GM18907 (cell line): ENCODE results near the gene KATNB1.
"Not testable (repeated sequence)": the region's sequence is repeated elsewhere in the genome, so short reads cannot be mapped to it uniquely, and the experiment has no call there.

Experiments used
- ATAC-seq: cut with Tn5 transposase; IDR thresholded peaks from one replicate; pipeline ENCODE4 v1.9.1; 2021; ENCODE audit warnings: mild to moderate bottlenecking, moderate library complexity; ENCODE audit not compliant: unreplicated experiment

The KATNB1 gene

DNA sequence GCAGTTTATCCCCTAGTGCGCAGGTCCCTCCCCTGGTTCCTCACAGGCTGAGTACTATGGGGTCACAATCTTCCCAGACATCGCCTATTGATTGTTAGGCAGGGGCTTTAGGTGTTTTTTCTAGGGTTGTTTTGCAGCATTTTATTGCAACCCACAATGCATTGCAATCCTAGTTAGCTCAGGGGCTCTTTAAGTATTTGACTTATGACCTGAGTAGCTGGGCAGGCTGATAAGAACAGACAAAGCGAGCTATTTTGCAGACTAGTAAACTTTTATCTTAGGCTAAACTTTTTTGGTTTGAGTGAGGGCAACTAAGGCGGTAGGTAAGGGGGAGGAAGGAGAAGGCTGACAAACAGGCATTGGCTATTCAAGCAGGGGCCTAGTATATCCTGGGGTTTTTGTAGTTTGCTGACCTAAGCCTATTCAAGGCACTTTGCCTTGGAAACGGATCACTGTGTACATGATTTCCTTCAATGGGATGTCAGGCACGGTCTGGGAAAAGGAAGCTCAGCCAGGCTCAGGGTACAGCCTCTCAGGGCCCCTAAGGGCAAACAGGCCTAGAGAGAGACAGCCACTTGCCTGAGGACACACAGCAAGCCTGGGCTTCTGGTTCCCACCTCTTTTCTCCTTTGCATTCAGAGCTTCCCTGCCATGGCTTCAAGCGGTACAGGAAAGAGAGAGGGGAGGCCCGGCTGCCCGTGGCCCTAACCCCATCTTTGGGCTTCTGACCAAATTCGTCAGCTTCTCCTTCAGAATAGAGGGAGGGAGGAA is 34.6 kb upstream of the KATNB1 start:
- no peak for ATAC-seq

DNA sequence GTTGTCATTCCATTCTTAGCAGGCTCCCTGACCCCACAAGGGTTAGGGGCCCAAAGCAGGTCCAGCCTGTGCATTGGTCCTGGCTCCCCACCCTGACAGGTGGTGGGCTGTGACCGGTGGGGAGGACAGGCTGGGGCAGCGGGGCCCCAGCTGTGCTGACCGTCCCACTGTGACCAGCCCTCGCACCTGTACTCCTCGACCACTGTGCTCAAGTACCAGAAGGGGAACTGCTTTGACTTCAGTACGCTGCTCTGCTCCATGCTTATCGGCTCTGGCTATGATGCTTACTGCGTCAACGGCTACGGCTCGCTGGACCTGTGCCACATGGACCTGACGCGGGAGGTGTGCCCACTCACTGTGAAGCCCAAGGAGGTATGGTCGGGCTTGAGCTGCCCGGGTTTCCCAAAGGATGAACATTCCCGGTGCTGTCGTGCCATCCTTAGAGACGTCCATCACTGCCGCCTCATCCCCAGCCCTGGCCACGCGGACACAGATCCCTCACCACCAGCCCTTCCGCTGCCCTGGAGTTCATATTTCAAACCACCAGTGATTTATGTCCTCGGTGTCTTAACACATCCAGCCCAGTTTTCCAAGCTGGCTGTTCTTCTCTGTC is 33.7 kb upstream of the KATNB1 start:
- no peak for ATAC-seq

DNA sequence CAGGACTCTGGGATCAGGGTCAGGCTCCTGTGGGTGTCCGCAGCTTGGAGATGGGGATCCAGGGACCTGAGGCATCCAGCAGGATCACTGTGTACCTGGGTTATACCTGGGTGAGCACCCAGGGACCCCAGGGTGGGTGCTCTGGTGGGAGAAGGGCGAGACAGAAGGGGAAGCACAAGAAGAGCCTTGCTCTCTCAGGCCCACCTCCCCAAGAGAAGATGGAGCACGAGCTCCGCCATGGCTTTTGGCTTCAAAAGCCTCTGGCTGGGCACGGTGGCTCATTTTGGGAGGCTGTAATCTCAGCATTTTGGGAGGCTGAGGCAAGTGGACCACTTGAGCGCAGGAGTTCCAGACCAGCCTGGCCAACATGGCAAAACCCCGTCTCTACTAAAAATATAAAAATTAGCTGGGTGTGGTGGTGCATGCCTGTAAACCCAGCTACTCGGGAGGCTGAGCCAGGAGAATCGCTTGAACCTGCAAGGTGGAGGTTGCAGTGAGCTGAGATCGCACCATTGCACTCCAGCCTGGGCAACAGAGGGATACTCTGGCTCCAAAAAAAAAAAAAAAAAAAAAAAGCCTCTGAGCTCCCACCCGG is 32.1 kb upstream of the KATNB1 start:
- no peak for ATAC-seq

DNA sequence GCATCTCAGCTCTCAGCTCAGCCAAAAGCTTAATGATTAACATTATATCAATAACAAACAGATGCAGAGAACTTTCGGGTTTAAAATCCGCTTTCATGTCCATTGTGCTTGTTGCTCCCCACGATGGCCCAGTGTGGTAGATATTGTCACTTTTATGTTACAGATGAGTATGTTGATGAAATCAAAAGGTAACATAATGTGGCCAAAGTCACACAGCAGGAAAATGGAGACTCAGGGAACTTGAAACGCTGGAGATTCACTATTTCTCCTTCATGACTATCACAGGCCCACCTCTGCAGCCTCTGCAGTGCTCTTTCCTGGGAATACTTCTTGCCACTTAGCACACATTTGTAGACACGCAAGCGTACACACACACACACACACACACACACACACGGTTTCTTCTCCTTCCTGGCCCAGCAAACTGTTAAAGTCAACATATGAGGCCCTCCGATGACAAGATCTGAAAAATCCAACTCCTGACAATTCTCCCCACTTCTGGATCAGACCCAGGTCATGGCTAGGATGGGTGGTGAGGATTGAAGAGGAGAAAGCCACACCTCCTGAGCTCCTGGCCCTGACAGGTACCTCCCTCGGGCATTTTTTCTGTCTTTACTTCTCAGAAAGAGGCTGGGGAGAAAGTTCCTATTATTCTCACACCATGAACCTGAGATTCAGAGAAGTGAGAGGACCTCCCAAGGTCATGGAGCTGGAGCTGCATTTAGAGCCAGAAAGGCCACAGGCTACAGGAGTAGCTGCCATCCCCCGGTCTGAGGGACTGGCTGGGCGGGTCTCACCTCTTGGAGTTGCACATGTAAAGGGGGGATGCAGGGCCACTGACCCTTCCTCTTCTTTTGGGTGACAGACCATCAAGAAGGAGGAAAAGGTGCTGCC is 31.3 kb upstream of the KATNB1 start:
- no peak for ATAC-seq

DNA sequence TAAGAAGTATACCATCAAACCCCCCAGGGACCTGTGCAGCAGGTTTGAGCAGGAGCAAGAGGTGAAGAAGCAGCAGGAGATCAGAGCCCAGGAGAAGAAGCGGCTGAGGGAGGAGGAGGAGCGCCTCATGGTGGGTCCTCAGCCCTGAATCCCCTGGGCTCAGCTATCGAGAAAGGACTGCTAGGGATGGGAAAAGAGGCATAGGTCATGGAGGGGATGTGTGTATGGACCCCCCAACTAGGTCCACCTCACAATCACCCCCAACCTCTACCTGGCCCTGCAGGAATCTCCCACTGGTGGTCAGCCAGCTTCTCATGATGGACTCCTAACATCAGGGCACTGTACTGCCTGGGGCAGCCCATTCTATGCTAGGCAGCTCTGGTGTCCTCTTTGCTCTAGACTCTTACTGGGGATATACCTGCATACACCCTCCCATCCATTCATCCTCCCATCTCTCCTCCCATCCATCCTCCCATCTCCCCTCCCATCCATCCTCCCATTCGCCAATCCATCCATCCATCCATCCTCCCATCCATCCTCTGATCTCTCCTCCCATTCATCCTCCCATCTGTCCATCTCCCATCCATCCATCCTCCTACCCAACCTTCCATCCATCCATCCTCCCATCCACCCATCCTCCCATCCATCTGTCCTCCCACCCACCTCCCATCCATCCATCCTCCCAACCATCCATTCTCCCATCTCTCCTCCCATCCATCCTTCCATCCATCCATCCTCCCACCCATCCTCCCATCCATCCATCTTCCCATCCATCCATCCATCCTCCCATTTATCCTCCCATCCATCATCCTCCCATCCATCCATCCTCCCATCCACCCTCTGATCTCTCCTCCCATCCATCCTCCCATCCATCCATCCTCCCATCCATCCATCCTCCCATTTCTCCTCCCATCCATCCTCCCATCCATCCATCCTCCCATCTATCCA is 30.4 kb upstream of the KATNB1 start:
- no peak for ATAC-seq

DNA sequence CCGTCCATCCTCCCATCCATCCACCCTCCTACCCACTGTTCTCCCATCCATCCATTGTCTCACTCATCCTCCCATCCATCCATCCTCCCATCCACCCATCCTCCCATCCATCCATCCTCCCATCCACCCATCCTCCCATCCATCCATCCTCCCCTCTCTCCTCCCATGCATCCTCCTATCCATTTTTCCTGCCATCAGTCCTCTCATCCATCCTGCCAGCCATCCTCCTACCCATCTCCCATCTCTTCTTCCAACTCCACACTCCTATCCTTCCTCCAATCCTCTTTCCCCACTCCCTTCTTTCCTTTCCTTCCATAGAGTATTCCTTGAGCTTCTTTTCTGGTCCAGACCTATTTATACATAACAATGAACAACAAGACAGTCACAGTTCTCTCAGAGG is 28.9 kb upstream of the KATNB1 start:
- ATAC-seq, result no peak

DNA sequence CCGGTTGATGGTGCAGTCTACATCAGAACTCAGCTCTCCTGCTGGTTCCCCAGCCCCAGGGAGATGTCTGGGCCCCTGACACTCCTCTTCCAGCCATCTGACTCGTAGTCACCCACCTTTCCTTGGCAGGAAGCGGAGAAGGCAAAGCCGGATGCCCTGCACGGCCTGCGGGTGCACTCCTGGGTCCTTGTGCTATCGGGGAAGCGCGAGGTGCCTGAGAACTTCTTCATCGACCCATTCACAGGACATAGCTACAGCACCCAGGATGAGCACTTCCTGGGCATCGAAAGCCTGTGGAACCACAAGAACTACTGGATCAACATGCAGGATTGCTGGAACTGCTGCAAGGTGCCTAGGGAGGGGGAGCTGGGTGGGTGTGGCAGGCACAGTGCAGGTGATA is 28.2 kb upstream of the KATNB1 start:
- no peak for ATAC-seq

DNA sequence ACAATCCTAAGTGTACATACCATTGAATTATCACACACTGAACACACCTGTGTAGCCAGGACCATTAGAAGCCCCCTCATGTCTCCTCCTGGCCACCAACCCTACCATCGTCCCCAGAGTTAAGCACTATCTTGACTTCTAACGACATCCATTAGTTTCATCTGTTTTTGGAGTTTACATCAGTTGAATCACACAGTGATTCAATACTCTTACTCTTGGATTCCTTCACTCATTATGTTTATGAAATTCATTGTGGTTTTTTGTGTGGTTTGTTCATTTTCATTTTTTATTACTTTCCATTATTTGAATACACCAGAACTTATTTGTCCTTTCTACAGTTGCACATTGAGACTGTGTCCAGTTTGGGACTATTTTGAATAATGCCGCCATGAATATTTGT is 27.4 kb upstream of the KATNB1 start:
- ATAC-seq, result no peak

DNA sequence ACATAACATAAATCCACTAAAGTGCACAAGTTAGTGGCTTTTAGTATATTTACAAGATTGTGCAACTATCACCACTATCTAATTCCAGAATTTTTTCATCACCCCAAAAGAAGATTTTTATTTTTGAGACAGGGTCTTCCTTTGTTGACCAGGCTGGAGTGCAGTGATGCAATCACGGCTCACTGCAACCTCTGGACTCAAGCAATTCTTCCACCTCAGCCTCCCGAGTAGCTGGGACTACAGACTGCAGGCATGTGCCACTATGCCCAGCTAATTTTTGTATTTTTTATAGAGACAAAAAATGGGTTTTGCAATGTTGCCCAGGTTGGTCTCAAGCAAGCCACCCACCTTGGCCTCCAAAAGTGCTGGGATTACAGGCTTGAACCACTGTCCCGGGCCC is 25.9 kb upstream of the KATNB1 start:
- no peak for ATAC-seq

DNA sequence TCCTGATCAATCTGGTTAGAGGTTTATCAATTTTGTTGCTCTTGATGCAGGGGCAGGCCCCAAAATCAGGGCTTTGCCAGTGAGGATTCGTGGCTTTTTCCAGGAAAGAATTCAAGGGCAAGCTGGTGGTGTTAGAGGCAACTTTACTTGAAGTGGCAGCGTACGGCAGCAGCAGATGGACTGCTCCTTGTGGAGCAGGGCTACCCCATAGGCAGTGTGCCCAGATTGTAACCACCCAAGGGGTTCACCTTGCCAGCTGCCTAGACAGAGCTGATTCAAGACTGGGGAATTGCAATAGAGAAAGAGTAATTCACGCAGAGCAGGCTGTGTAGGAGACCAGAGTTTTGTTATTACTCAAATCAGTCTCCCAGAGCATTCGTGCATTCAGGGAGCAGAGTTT is 24.2 kb upstream of the KATNB1 start:
- no peak for ATAC-seq

DNA sequence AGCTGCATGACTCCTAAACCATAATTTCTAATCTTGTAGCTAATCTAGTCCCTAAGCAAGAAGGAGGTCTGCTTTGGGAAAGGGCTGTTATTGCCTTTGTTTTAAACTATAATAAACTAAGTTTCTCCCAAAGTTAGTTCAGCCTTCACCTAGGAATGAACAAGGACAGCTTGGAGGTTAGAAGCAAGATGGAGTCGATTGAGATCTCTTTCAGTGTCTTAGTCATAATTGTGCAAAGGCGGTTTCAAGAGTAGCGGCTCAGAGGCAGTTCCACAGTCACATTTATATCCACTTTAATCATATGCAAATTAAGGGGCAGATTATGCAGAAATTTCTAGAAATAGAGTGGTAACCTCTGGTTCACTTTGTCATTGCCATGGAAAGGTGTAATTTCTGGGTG is 23.6 kb upstream of the KATNB1 start:
- ATAC-seq, result no peak

DNA sequence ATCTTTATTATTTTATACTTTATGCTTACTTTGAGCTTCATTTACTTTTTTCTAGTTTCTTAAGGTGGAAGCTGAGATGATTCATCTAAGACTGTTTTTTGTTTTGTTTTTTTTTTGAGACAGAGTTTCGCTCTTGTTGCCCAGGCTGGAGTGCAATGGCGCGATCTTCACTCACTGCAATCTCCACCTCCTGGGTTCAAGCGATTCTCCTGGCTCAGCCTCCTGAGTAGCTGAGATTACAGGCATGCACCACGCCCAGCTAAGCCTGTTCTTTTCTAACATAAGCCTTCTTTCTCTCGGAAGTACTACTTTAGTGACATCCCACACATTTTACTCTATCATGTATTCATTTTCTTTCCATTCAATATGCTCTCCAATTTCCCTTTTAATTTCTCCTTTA is 23.0 kb upstream of the KATNB1 start:
- not testable (repeated sequence) for ATAC-seq

DNA sequence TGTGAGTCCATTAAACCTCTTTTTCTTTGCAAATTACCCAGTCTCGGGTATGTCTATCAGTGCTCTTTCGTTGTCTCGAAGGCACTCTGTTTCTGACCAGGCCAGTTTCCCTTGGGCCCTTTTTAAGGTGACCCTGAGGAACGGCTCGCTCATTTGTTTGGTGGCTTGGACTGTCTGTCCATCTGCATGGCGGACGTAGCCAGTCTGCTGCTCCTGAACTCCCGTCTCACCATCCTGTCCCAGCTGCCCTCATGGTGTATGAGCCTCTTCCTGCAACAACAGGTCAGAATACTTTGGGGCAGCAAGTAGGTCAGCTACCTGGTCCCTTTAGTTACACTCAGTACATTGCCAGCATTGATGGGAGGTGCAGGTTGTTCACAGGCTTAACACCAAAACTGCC is 22.0 kb upstream of the KATNB1 start:
- ATAC-seq, result no peak

DNA sequence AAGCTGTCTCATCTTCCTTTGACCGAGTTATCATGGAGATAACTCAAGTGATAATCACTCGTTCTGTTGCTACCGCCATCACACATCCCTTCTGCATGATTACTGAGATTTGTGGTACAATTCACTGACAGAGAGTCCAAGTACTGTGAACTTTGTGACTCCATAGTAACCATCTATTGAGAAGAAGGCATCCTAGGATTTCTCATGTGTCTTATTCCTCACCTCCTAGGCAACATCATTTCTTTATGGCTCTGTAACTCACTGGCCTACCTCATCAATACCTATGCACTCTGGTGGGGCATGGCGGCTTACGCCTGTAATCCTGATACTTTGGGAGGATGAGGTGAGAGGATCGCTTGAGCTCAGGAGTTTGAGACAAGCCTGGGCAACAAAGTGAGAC is 21.5 kb upstream of the KATNB1 start:
- ATAC-seq, result no peak

DNA sequence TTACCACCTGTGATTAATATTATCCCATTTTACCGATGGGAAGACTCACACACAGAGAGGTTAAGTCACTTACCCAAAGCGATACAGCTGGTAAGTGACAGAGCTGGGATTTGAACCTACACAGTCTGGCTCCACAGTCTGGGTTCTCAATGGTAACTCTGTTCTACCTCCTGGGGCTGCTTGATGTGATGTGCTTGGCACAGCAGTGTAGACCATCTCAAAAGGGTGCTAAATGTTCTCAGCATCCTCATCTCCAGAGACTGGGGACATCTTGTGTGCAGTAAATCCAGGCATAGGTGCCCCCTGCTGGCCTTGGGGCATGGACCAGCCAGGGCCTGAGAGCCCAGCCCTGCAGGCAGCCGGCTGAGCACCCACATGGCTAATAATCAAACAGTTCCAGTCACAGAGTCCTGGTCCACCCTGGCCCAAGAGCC is 15.4 kb upstream of the KATNB1 start:
- no peak for ATAC-seq

DNA sequence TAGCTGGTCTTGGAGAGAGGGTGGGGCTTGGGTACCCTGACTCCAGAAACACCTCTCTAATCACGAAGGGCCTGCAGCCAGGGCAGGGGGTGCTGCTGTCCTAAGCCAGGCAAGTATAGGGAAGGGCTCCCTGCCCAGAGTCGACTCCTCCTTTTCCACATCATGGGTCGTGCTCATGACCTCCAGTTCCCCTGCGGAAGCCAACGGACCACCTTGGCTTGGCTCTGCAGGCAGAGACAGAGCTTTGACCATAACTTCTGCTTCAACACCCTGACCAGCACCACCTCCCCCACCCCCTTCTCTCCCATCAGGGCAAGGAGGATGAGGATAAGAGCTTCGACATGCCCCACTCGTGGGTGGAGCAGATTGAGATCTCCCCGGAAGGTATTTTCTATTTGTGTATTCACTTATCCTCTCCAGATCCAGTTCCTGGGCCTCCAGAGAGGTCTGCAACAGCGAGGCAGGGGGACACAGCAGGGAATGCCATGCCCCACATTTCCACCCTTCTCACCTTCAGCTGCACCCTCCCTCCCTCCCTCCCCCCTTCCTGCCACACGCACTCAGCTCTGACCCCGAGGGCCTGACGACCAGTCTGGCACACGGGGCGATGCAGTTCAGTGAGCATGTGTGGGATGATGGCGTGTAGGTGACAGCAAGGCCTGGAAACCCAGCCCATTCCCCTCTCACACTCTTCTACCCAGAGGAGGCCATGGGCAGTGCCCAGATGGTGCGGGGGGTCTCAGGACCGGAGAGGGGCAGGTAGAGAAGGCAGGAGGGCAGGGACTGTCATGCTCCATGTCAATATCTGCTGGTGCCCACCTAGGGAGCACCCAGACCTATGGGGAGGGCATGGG is 14.0 kb upstream of the KATNB1 start:
- no peak for ATAC-seq

DNA sequence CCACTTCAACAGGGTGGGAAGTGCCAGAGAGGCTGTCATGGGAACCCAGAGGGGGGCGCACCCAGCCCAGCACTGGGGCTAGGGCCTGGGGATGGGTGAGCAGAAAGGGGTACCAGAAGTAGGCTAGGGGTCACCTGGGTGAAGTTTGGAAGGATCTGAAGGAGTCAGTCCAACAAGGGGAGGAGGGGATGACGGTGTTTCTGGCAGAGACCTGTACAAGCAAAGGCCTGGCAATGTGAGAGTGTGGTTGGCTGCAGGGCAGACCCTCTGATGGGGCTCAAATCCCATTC is 13.4 kb upstream of the KATNB1 start:
- no peak for ATAC-seq

DNA sequence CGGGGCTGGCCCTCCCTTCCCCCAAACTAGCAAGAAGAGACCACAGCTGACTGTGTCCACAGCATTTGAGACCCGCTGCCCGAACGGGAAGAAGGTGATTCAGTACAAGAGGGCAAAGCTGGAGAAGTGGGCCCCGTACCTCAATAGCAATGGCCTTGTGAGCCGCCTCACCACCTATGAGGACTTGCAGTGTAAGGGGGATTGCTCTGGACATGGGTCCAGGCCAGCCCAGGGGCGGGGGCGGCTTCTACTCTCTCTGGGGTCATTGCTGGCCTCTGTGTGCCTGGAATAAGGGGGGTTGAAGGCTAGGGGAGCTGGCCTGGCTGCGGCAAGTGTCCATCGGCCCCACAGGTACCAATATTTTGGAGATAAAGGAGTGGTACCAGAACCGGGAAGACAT is 12.9 kb upstream of the KATNB1 start:
- ATAC-seq, result no peak

DNA sequence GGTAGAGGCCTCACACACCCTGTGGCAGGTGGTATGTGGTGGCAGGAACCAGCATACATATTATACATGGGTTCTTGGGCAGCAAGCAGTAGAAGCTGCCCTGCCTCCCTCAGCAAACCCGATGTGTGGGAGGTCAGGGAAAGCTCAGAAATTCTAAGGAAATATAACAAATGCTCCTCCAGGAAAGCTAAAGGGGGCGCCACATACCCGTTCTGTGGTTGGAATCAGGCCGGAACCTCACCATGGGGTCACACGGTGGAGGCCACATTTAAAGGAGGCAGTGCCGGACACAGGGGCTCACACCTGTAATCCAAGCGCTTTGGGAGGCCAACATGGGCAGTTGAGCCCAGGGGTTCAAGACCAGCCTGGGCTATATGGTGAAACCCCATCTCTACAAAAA is 12.4 kb upstream of the KATNB1 start:
- ATAC-seq, result no peak

DNA sequence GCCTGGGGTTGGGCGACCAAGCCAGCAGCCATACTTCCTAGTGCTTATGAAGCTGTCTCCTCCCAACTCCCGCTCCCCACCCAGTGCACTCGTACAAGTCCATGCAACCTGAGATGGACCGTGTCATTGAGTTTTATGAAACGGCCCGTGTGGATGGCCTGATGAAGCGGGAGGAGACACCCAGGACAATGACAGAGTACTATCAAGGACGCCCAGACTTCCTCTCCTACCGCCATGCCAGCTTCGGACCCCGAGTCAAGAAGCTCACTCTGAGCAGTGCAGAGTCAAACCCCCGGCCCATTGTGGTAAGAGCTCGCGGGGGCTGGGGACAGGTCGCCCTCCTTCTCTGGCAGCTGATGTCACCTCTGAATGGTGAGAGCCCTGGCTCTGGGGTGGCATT is 11.0 kb upstream of the KATNB1 start:
- ATAC-seq, result no peak
